LoVo (cell line): ENCODE measurements around the gene MADD.

Experiments
- DNase-seq: peaks from one replicate; pipeline ENCODE4 v3.0.0-alpha.2; 2016; ENCODE audit warnings: low spot score

Gene MADD

GRCh38 chr11:47251751-47252150, 18.2 kb upstream of the MADD start:
- DNase-seq = no peak

GRCh38 chr11:47253660-47254059, 16.3 kb upstream of the MADD start:
- no peak for DNase-seq

- no peak for DNase-seq
Observed at GRCh38 chr11:47254386-47254785, 15.5 kb upstream of the MADD start.

GRCh38 chr11:47256374-47256773, 13.6 kb upstream of the MADD start:
- DNase-seq = no peak

- no peak for DNase-seq
Observed at GRCh38 chr11:47257177-47257516, 12.8 kb upstream of the MADD start.

GRCh38 chr11:47257517-47258316, 12.2 kb upstream of the MADD start, which contains the start of gene NR1H3:
TSS of gene NR1H3 (plus strand) at chr11:47257996. CDS start at chr11:47259217, 1,221 bp downstream.
- DNase-seq = no peak

GRCh38 chr11:47258317-47258902, 11.5 kb upstream of the MADD start:
- DNase-seq = no peak

GRCh38 chr11:47259232-47259977, 10.5 kb upstream of the MADD start:
- DNase-seq = no peak

GRCh38 chr11:47260366-47260765, 9.6 kb upstream of the MADD start:
- no peak for DNase-seq

- DNase-seq = no peak
Observed at GRCh38 chr11:47261291-47261800, 8.6 kb upstream of the MADD start.

- DNase-seq = no peak
Observed at GRCh38 chr11:47264119-47264518, 5.8 kb upstream of the MADD start.

- DNase-seq = no peak
Observed at GRCh38 chr11:47264521-47264920, 5.4 kb upstream of the MADD start.

- DNase-seq = no peak
Observed at GRCh38 chr11:47267876-47268275, 2.1 kb upstream of the MADD start.

- DNase-seq = no peak
Observed at GRCh38 chr11:47268448-47269001, 1.4 kb upstream of the MADD start.

GRCh38 chr11:47269002-47269828, 718 bp upstream of the MADD start:
- peak; percentile 89 for DNase-seq

GRCh38 chr11:47270331-47271271, 668 bp downstream of the MADD start:
- DNase-seq = peak; percentile 11

GRCh38 chr11:47271328-47271727, 1.4 kb downstream of the MADD start:
- no peak for DNase-seq

GRCh38 chr11:47271961-47272661, 2.2 kb downstream of the MADD start:
- DNase-seq = no peak

- no peak for DNase-seq
Observed at GRCh38 chr11:47272706-47273105, 2.8 kb downstream of the MADD start.
